22Rv1 (cell line): ENCODE measurements around the gene GATAD2B.
A peak's percentile ranks its signal among the peaks of the same experiment; 100 is the strongest.

Experiments used
- H3K27ac ChIP-seq: fragments of 450-650 bp; 2 replicates; pipeline ENCODE4 v1.5.1; 2017
- ZFX ChIP-seq: fragments of 450-650 bp; IDR thresholded peaks from 2 replicates; pipeline ENCODE4 v1.6.1; 2017; ENCODE audit warnings: antibody characterized with exemption, borderline replicate concordance
- TF ChIP-seq, protein P1 (sequence below): fragments of 450-650 bp; IDR thresholded peaks from 2 replicates; pipeline ENCODE4 v1.5.1; 2017; ENCODE audit warnings: mild to moderate bottlenecking

Gene GATAD2B

GRCh38 chr1:153922972-153923925 is at the start of gene GATAD2B:
TSS of gene GATAD2B (minus strand) at chr1:153922972. CDS start at chr1:153828347, 94,625 bp downstream.
- no peak for TF ChIP-seq ZFX
- TF ChIP-seq, protein P1, sequence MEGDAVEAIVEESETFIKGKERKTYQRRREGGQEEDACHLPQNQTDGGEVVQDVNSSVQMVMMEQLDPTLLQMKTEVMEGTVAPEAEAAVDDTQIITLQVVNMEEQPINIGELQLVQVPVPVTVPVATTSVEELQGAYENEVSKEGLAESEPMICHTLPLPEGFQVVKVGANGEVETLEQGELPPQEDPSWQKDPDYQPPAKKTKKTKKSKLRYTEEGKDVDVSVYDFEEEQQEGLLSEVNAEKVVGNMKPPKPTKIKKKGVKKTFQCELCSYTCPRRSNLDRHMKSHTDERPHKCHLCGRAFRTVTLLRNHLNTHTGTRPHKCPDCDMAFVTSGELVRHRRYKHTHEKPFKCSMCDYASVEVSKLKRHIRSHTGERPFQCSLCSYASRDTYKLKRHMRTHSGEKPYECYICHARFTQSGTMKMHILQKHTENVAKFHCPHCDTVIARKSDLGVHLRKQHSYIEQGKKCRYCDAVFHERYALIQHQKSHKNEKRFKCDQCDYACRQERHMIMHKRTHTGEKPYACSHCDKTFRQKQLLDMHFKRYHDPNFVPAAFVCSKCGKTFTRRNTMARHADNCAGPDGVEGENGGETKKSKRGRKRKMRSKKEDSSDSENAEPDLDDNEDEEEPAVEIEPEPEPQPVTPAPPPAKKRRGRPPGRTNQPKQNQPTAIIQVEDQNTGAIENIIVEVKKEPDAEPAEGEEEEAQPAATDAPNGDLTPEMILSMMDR, result no peak
- H3K27ac ChIP-seq, result peak within 1 kb of the TSS; percentile 90

GRCh38 chr1:153970346-153970745 is 47.6 kb upstream of the GATAD2B start:
- TF ChIP-seq, protein P1, result no peak
- TF ChIP-seq ZFX, result no peak
- peak overlapping the region; percentile 100 for H3K27ac ChIP-seq

DNA sequence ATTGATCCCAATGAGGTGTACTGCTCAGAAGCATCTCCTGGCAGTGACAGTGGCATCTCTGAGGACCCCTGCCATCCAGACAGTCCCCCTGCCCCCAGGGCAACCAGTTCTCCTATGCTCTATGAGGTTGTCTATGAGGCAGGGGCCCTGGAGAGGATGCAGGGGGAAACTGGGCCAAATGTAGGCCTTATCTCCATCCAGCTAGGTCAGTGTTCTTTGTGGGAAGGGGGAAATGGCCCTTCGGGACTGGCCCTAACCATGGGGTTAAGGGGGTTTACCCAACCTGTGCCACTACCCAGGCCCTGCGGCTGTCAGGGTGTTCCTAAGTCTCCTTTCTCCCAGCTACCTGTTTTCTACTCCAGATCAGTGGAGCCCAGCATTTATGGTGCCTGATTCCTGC is 46.2 kb upstream of the GATAD2B start:
- H3K27ac ChIP-seq, result peak overlapping the region; percentile 100
- TF ChIP-seq ZFX, result no peak
- TF ChIP-seq, protein P1, result no peak

DNA sequence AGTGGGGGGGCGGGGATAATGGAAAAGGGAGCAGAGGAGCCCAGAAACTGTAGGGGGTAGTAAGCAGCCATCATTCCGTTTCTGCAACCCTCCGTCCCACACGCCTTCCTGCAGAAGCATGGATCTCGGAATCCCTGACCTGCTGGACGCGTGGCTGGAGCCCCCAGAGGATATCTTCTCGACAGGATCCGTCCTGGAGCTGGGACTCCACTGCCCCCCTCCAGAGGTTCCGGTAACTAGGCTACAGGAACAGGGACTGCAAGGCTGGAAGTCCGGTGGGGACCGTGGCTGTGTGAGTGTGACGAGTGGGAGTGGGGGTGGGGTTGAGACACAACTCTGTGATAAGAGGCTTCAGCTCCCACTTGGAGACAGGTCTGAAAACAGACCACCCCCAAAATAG is 45.6 kb upstream of the GATAD2B start:
- TF ChIP-seq, protein P1, result no peak
- peak overlapping the region; percentile 100 for H3K27ac ChIP-seq

- TF ChIP-seq, protein P1, result peak; percentile 21; the same call in 1 of the 2 replicates
- TF ChIP-seq ZFX, result no peak
These were observed 45.2 kb upstream of the GATAD2B start for GRCh38 chr1:153968000-153968363.

DNA sequence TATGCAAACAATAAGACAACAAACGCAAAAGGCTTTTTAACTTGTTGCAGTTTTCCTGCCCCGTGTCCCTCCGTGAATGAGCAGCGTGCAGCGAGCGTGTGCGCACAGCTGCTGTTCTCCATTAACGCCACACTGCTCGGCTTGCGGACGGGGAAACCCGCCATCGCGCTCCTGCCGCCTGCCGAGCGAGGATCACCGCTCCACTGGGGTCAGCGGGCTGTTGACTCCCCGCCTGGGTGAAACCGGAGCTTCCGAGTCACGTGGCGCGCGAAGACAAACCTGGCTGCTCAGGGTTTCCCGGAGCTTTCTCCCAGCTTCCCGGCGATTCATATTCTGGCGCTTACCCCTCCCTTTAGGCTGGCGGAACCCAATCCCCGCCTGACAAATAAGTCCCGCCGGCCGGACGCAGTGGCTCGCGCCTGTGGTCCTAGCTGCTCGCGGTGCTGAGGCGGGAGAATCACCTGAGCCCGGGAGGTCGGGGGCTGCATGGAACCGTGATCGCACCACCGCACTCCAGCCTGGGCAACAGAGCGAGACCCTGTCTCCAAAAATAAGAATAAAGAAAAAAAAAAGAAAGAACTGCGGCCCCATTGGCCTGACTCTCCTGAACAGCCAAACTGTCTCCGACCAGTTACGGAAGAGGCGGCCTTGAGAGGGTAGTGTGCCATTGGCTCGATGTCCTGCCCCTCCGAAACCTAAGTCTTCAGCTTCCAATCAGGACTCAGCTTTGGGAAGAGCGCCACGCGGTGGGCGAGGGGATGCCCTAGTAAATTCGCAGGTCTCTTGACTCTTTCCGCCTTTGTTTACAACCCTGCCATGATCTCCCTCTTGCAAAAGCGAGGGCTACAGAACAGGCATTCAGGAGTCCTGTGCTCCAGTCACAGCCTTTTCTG is 44.6 kb upstream of the GATAD2B start, which contains the start of gene CREB3L4:
Gene CREB3L4 (plus strand): TSS at position 796 of the 893 bp plus-strand sequence. CDS start 624 bp downstream, outside the sequence.
- H3K27ac ChIP-seq, result peak within 1 kb of the TSS; percentile 100
- TF ChIP-seq, protein P1, result peak; percentile 75
- TF ChIP-seq ZFX, result no peak

More at GRCh38 chr1:153968000-153968363, 45.2 kb upstream of the GATAD2B start:
- H3K27ac ChIP-seq, result peak overlapping the region; percentile 100
